ENCODE data around the gene CHRNA3.

DNA sequence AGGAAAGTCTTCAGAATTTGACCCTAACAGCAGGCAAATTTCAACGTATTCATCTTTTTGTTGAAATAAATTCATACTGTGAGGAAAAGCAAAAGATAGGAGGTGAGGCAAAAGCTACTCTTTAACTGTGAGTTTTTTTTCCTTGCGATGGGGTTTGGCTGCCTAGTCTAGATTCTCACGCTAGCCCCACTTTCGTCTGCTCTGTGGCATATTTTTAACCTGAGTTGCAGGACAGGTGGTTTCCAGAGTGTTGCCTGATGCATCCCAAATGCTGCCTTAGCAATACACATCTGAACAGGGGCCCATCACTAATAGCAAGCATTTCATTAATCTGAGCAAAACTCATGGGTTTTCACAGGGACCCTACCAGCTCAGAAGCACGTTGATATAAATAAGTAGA is 68.9 kb downstream of the CHRNA3 start:
- TF ChIP-seq, protein P1, sequence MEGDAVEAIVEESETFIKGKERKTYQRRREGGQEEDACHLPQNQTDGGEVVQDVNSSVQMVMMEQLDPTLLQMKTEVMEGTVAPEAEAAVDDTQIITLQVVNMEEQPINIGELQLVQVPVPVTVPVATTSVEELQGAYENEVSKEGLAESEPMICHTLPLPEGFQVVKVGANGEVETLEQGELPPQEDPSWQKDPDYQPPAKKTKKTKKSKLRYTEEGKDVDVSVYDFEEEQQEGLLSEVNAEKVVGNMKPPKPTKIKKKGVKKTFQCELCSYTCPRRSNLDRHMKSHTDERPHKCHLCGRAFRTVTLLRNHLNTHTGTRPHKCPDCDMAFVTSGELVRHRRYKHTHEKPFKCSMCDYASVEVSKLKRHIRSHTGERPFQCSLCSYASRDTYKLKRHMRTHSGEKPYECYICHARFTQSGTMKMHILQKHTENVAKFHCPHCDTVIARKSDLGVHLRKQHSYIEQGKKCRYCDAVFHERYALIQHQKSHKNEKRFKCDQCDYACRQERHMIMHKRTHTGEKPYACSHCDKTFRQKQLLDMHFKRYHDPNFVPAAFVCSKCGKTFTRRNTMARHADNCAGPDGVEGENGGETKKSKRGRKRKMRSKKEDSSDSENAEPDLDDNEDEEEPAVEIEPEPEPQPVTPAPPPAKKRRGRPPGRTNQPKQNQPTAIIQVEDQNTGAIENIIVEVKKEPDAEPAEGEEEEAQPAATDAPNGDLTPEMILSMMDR (optimal IDR thresholded peaks at IDR 0.05 in 1 of 3, IDR thresholded peaks at IDR 0.05 in 1 of 3, conservative IDR thresholded peaks at IDR 0.05 in 1 of 3; ENCODE audit: extremely low read depth in 1 of 3, insufficient read depth in 2 of 3, low read length in 3 of 3): no peak
- no peak for TF ChIP-seq EZH2 (IDR thresholded peaks at IDR 0.05; ENCODE audit: low read length)

All from keratinocyte (primary cell).